ENCODE measurements around the gene CPNE6.

DNA sequence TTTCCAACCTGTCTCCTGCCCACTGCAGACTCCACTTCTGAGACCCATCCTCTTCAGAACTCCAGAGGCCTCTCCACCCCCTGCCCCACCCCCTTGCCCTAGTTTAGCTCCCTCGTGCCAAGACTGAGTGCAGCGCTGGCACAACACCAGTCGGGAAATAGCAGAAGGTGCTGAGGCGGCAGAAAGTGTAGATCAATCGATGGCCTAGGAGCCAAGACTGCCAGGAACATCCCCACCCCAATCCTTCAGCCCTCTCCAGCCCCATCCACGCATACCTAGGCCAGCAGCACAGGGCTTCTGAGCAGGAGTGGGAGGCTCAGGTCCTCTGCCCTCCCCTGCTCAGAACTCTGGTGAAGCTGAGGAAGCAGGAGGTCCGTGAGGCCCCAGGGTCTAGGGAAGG, 1.1 kb downstream of the CPNE6 start:
- TF ChIP-seq, protein P1, sequence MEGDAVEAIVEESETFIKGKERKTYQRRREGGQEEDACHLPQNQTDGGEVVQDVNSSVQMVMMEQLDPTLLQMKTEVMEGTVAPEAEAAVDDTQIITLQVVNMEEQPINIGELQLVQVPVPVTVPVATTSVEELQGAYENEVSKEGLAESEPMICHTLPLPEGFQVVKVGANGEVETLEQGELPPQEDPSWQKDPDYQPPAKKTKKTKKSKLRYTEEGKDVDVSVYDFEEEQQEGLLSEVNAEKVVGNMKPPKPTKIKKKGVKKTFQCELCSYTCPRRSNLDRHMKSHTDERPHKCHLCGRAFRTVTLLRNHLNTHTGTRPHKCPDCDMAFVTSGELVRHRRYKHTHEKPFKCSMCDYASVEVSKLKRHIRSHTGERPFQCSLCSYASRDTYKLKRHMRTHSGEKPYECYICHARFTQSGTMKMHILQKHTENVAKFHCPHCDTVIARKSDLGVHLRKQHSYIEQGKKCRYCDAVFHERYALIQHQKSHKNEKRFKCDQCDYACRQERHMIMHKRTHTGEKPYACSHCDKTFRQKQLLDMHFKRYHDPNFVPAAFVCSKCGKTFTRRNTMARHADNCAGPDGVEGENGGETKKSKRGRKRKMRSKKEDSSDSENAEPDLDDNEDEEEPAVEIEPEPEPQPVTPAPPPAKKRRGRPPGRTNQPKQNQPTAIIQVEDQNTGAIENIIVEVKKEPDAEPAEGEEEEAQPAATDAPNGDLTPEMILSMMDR (IDR thresholded peaks at IDR 0.05 in 2 of 3, conservative IDR thresholded peaks at IDR 0.05 in 1 of 3; ENCODE audit: borderline replicate concordance in 1 of 3, insufficient read depth in 1 of 3, low read depth in 2 of 3, low read length in 2 of 3) = no peak
- TF ChIP-seq, protein P2, sequence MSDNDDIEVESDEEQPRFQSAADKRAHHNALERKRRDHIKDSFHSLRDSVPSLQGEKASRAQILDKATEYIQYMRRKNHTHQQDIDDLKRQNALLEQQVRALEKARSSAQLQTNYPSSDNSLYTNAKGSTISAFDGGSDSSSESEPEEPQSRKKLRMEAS (IDR thresholded peaks at IDR 0.05) = no peak
- TF ChIP-seq CBX3 (IDR thresholded peaks at IDR 0.05; ENCODE audit: low read depth) (no peak), POLR2A (IDR thresholded peaks at IDR 0.05; ENCODE audit: borderline replicate concordance, extremely low read depth, insufficient read depth, insufficient read length) (no peak)

All from HCT116 (cell line).